Pons (tissue), 1 donor: ENCODE data around the gene JOSD2.
A peak's percentile ranks its signal among the peaks of the same experiment; 100 is the strongest.
"Not testable (repeated sequence)": the region's sequence is repeated elsewhere in the genome, so short reads cannot be mapped to it uniquely, and the experiment has no call there.

Experiments
- DNase-seq: peaks from one replicate; pipeline ENCODE4 v3.0.0-alpha.2; 2016; ENCODE audit warnings: low spot score

JOSD2 gene

DNA sequence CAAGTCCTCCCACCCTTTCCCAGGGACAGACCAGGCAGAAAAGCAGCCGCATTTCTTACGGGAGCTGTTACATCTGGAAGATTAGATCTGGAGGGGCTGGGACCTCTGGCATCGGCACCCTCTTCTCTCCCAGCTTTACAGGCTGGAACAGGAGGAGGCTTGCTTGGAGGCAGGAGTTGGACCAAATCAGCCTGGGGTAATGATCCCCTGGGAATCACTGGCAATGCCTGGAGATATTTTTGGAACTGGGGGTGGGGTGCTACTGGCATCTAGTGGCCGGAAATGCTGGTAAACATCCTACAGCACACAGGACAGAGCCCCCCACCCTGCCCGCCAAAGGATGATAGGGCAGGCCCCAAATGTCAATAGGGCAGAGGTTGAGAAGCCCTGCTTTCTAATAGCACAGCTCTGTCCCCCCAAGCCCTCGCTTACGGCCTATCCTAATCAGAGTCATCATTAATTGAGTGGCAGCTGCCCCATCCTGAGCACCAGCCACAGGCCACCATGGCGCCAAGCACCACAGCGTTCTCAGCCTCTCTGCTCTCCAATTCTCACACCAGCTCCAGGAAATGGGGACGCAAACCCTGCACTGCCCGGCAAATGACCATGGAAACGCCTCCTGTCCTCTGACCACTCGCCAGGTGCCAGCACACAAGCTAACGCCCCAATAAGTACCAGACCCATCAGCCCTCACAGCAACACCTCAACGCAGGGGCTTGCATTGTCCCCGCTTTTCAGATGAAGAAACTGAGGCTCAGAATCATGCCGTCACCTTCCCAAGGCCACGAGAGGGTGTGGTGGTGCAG is 36.6 kb upstream of the JOSD2 start:
- no peak for DNase-seq

DNA sequence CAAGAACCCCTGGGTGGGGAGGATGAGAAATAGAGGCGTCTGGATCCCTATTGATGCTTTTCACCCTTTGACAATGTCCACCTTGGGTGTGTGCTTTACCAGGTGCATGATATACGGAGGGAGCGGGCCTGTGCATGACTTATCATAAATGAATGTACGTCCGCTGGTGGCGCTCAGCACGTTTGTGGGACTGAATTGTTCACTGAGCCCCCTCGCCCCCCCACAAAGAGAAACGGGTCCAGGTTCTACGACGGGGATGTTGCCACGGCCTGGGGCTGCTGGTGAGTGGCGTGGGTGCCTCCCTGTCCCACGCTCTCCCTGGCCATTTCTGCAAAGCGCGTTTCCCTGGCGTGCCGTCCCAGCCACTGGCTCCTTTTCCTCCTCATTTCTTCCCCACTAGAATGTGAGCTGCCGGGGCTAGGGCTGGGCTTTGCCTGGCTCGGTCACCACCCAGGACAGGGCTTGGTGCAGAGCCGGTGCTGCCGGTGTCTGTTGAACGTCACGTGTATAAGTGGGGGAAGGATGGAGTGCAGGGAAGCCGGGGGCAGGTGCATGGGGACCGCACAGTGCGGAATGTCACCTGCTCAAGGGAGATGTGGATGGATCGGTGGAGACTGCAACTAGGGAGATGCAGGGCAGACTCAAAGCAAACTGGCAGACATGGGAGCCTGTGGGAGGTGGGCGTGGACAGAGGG is 35.7 kb upstream of the JOSD2 start:
- no peak for DNase-seq

DNA sequence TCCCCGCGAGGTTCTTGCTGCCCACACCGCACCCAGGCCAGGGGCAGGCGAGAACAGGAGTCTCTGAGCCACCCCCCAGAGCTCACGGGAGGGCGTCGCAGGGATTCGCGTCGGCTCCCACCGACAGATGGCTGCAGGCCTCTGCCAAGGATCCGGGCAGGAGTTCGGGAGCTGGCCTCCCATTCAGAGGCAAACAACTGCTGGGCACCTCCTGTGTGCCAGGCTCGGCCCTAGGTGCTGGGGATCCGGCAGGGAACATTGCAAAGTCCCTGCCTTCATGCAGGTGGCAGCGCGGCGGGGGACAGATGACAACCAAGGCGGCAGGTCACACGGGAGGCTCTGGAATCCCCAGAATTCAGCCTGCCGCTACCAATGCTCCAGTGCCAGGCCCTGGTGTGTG is 32.0 kb upstream of the JOSD2 start:
- no peak for DNase-seq

DNA sequence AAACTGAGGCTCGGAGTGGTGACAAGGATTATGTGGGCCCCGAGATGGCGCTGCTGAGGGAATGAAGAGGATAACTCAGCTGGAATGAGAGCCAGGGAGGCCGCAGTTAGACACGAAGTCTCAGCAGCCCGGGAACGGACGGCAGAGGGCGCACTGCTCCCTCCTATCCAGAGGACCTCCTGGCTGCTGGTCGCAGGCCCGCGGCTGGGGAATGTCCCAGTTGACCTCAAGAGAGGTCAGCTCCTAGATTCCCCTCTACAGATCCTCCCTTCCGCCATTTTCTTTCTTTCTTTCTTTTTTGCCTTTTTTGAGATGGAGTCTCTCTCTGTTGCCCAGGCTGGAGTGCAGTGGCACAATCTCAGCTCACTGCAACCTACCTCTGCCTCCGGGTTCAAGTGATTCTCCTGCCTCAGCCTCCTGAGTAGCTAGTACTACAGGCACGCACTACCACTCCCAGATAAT is 26.8 kb upstream of the JOSD2 start:
- DNase-seq, result peak; percentile 85

DNA sequence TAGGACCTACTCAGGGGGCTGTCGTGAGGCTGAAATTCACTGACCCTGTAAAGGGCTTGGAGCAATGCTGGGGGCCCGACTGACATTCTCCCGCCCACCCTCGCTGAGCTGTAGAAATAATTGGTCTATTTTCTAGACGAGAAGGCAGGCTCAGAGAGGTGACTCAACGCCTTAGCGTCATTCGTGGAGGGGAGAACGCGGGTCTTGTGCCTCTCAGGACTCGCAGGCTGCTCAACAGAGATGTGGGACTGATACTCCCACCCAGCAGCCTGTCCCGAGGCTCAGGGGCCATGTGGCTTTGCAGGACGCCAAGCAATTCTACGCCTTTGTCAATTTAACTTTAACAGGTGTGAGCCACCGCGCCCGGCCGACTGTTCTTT is 26.3 kb upstream of the JOSD2 start:
- DNase-seq, result no peak

DNA sequence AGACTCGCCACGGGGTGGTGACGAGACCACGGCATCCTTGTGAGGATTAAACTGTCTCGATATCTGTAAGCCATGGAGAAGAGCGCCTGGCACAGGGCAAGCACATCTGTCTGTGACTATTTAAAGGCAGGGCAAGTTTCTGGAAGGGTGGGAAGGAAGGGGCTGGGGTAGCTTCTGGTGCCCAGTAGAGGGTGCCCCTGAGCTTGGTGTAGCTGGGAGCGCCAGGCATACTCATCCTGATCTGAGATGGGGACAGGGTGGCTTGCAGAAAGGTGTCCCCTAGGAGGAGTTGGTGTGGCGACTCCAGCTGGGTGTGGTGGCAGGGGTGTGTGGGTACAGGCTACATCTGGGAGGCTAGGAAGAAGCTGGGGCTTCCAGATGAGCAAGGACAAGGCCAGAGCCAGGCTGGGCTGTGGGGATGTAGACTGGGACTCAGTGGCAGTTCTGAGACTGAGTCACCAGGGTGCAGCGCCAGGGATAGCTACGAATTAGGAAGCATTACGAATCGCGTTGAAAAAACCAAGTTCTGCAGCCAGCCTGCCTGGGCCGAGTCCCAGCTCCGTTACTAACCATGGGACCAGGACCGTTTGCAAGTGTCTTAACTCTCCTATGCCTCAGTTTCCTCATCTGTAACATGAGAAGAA is 25.8 kb upstream of the JOSD2 start:
- DNase-seq, result no peak

DNA sequence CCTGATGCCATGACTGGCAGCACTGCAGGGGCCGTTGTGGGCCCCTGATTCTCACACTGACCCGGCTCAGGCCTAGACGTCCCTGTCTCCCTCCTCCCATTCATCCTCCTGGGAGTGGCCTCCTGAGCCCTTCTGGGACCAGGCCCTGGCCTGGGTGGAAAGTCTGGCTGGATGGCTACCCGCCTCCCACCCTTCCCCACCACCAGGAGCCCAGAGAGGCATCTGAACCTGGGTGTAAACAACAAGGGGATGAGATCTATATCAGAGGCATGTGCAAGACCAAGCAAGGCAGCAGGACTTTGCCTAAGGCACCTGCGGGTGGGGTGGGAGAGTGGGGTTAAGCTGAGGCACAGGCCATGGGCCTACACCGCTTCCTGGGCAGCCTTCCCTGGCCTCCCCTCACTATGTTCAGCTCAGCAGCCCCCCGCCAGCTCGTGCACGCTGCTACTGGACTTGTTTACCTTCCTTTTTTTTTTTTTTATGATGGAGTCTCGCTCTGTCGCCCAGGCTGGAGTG is 24.7 kb upstream of the JOSD2 start:
- DNase-seq, result no peak

DNA sequence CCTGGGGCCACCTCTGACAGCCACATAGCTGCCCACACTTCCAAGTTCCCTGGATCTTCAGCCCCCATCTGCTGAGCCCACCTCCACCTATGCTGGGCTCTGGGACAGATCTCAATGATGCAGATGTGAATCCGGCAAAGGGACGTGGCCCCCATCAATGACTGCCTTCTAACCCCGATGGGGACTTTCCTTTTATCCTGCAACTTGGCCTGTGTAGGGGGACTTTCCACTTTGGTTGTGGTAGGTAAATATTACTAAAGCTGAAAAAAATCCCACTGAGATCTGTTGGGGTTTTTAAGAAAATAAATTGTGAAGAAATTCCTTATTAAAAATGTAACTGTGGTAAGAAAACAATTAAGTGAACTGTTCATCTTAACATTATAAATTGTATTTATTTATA is 23.5 kb upstream of the JOSD2 start:
- DNase-seq, result no peak

DNA sequence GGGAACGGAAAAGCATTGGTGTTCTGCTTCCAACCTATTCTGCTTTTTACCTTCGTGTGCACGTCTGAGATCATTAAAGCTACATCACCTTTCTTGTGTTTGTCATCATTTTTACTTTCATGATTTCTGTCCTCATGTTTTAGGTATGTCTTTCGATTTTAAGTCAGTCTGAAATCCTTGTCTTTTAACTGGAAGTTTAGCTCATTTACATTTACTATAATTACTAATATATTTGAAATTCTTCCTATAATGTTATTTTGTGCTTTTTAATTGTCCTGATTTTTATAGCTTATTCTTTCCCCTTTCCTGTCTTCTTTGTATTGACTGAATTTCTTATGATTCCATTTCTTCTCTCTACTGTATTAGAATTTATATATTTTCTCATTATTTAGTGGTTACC is 22.0 kb upstream of the JOSD2 start:
- no peak for DNase-seq

DNA sequence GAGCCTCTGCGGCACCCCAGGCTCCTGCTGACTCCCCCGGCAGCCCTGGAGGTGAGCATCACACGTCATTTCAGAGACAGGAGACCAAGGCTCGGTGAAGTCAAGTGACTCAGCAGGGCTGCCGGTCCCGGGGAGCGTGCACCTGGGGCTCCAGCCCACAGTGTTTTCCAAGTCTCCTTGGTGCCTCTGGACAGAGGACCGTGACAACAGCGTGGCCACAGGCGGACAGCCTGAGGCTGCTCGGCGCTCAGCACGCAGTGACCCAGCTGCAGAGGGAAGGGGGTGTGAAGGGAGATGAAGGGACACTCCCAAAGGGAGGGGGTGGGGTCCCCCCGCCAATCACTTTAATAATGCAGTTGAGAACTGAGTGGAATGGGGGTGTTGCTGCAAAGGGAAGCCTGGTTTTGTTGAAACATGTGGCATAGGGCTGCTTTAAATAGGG is 20.2 kb upstream of the JOSD2 start:
- no peak for DNase-seq

DNA sequence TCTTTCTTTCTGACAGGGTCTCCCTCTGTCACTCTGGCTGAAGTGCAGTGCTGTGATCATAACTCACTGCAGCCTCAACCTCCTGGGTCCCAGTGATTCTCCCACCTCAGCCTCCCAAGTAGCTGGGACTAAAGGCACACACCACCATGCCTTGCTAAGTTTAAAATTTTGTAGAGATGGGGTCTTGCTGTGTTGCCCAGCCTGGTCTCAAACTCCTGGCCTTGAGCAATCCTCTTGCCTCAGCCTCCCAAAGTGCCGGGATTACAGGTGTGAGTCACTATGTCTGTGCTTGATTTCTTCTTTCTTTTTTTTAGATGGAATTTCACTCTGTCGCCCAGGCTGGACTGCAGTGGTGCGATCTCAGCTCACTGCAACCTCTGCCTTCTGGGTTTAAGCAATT is 17.1 kb upstream of the JOSD2 start:
- not testable (repeated sequence) for DNase-seq

DNA sequence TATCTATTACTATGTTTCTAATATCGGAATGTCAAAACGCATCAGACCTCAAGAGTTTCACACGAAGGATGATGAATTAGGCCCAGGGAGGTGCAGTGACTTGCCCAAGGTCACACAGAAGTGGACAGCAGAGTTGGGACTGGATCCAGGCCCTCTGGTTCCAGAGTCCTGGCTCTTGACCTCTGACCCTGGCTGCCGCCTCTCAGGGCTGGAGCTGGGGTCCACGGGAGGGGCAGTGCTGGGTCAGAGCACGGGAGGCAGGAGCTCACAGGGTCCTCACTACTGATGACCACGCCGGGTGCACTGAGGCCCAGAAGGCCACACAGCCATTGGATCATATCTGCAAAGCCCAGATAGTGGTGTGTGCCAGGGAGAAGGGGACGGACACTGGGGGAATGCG is 11.9 kb upstream of the JOSD2 start:
- no peak for DNase-seq

DNA sequence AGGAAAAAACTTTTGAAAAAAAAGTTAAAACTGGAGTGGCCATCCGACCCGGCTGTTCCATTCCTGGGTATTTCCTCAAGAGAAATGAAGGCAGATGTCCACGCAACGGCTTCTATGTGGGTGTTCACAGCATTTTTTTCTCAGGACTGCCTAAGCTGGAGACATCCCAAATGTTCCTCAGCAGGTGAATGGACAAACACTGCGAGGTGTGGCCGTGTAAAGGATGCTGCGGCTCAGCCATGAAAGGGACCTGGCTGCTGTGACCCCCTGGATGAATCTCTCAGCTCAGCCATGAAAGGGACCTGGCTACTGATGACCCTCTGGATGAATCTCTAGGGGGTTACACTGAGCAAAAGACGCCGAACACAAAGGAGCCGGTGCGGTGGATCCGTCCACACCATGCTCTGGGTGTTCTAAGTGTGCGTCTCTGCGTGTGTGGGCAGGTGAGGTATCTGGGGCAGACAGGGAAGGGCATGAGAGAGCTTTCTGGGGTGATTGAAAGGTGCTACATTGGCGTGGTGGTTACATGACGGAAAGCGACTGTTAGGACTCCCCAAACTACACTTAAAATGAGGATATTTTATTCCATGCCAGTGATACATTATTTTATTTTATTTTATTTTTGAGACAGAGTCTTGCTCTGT is 10.0 kb upstream of the JOSD2 start:
- no peak for DNase-seq

DNA sequence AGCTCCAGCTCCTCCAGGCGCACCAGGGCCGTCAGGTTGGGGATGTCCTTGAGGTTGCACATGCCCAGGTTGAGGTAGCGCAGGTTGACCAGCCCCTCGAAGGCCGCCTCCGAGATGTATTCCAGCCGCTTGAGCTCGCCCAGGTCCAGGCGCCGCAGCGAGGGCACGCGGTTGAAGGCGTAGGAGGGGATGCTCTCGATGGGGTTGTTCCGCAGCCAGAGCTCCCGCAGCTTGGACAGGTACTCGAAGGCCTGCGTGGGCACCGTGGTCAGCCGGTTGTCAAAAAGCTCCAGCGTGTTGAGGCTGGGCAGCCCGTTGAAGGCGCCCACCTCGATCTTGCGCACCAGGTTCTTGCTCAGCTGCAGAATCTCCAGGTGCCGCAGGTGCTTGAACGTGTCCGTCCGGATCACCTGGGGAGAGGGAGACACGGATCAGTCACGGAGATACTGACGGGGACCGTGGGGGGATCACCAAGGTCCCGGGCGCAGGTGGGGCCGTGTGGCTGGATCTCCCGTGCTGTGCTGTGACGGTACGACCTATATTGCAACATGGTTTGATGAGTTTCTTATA is 8.1 kb upstream of the JOSD2 start:
- DNase-seq, result no peak

DNA sequence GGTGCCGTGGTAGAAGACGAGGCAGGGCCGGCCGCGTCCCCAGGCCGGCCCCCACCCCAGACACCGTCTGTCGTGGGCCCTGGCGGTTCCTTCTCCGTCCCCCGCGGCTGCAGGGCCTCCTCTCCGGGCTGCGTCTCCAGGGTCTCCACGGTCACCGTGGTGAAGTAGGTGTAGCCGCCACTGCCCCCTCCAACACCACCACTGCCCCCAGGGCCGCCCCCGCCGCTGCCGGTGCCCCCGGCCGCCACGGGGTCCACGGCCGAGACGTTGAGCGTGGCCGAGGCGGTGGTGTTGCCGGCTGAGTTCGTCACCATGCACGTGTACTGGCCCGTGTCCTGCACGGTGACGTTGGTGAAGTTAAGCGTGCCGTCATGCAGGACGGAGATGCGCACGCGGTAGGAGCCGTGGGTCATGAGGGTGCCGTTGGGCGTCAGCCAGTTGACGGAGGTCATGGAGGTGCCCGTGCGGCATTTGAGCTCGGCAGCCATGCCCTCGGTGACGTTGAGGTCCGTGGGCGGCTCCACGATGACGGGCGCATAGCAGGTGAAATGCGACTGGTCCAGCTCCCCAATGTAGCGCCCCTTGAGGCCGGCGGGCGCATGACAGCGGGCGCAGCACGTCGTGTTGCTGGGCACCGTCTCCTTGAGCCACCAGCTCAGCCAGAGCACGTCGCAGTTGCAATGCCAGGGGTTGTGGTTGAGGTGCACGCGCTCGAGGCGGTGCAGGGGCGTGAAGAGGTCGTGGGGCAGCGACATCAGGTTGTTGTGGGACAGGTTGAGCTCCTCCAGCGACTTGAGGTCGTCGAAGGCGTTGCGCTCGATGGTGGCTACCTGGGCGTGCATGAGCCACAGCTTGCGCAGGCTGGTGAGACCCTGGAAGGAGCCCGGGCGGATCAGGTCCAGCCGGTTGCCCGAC is 7.4 kb upstream of the JOSD2 start:
- DNase-seq, result no peak

DNA sequence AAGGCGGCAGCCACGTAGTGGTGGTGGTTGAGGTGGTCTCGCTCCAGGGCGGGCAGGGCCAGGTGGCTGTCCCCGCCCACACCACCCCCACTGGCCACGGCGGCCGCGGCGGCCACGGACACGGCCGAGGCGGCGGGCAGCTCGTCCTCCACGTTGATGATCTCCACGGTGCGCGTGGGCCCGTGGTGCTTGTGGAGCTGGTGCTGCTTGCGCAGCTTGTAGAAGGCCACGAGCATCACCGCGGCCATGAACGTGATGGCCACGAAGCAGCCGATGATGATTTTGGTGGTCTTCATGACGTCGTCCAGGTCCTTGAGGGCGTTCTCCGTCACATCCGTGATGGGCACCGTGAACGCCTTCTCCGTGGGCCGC is 6.7 kb upstream of the JOSD2 start:
- DNase-seq, result no peak

DNA sequence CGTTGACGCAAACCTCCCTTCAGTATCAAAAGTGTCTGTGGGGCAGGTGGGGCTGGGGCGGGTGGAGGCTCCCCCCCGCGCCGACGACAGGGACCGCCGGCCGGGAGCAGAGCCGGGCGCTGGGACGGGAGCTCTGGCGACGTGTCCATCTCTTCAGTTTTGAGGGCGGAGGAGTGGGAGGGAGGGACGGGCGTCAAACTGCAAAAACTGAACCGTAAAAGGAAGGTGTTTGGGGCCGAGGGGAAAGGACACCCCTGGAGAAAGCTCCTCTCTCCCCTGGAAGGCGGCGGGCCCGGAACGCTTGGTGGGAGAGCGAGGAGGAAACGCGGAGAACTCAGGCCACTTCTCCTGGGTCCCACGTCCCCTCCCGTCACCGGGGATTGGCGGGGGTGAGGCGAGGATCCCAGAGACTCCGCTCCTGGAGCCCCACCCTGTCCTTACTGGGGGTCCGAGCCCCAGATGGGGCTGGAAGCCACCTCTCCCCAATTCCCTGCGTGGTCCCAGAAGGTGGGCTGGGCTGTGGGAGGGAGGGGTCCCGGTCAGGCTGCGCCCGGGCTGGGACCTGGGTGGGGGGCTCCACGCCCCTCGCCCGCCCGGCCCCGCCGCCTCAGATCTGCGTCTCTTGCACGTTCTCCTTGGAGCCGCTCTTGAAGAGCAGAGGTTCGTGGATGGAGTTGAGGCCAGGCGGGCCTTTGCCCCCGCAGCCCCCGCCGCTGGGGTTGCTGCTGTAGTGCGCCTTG is 6.1 kb upstream of the JOSD2 start:
- no peak for DNase-seq

DNA sequence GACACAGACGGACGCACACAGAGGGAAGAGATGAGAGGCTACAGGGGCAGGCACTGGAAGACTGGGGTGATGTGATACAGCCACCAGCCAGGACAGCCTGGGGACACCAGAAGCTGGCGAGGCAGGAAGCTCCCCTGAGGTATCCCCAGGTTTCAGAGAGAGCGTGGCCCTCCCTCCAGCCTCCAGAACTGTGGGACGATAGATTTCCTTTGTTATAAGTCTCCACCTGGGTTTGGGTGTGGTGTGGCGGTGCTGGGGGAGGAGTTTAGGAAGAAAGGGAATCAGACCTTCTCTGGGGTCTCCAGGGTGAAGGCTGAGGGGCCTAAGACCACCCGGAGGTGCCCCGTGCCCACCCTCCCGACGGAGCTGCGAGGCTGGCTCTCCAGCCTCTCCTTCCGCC is 5.5 kb upstream of the JOSD2 start:
- no peak for DNase-seq

DNA sequence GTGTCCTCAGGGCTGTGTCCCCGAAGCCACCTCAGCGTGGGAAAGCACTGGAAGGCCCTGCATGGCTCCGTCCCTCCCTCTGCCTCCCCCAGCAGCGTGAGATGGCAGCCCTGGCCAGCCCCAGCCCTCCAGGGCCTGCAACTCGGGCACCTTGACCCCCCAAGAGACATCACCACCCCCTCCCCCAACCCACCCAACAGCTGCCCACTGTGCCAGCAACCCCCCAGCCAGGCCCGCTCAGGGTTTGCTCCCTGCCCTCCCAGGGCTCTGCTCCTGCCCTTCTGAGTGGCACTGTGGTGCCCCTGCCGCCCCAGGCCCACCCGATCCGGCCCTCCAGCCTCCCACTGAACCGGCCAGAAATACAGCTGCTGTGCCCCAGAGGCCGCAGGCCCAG is 4.2 kb upstream of the JOSD2 start:
- no peak for DNase-seq
